Nucleus accumbens (tissue), 56 donors: ENCODE measurements around the gene SIAH3.

Experiments
- DNase-seq, 56 donors: peaks; one replicate each; lab custom pipeline; 2025; lab: John Stamatoyannopoulos, UW

The SIAH3 gene

GRCh38 chr13:45863709-45864590 lies 12.4 kb upstream of the SIAH3 start:
- peak in 29 of 56 donors; percentile 8 to 71 (median 25) for DNase-seq

DNA sequence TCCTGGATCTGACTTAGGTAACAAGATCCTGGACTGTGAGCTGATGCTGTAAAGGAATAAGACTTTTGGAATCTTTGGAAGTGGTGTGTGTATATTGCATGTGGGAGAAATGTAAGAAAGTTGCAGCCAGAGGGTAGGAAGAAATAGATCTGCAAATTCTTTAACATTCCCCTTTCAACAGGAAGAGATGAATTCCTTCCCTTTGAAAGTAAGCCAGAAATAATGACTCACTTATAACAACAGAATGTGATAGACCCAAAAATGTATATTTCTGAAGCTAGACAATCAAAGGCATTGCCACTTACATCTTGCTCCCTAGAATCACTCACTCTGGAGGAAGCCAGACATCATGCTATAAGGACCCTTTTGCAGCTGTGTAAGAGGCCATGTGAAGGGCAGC lies 9.8 kb upstream of the SIAH3 start:
- no peak for DNase-seq

- no peak for DNase-seq
These were observed 8.7 kb upstream of the SIAH3 start for GRCh38 chr13:45860240-45860639.

DNA sequence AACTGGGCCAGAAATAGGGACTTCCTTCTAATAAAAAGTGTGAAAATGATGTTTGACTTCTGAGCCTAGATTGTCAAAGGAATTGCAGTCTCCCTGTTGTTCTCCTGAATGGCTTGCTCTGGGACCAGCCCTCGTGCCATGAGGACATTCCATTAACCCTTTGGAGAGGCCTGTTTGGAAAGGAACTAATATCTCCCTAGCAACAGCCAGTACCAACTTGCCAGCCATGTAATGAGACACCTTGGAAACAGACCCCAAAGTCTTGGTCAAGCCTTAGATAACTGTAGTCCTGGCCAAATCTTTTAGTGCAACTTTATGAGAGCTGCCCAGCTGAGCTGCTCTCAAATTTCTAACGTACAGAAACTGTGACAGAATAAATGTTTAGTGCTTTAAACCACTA lies 8.2 kb upstream of the SIAH3 start:
- DNase-seq, result no peak

GRCh38 chr13:45852494-45852893 lies 941 bp upstream of the SIAH3 start:
- peak in 1 of 56 donors; percentile 12 for DNase-seq

GRCh38 chr13:45851956-45852355 lies 403 bp upstream of the SIAH3 start:
- DNase-seq, result no peak

DNA sequence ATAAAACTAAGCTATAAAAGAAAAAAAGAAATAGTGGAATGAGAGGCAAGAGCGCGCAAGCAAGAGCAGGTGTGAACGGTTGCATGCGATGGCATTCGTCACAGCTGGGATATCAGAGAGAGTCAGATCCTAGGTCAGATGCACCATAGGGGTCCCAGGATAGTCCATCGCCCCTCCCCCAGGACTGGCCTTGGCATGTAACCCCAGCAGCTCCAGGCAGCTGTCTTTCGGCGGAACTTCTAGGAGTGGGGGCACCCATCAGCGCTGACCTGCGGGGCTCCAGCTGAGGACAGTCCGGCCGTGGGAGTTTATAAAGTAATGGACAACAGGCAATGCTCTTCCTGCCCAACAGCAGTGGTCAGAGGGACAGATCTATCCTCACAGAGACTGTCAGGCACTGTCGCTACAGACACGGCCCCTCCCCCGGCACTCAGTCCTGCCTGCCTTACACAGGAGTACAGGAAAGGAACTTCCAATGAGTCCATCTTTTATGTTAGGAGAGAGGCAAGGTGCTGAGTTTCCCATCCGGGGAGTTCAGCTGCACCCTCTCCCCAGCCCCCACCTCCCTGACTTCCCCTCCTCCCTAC lies 1.4 kb downstream of the SIAH3 start:
- peak in 1 of 56 donors; percentile 27 for DNase-seq

- no peak for DNase-seq
These were observed 2.1 kb downstream of the SIAH3 start for GRCh38 chr13:45849408-45849807.

- no peak for DNase-seq
These were observed 3.9 kb downstream of the SIAH3 start for GRCh38 chr13:45847554-45848224.

DNA sequence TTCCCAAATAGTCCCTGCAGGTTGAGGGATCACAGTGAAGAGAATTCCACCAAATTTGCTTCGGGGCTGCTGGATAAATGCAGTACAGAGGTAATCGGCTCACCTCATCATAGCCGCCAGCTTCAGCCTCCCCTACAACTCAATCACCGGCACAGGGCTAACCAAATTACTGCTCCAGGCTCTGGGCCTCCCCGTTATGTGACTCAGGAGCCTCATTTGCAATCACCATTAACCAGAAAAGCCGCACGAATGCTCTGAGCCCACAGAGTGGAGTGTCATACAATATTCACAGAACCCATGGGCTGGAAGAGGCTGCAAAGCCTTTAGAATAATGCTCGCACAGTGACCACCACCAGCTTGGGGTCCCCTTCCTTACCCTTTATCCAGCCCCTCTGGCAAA lies 4.9 kb downstream of the SIAH3 start:
- no peak for DNase-seq

DNA sequence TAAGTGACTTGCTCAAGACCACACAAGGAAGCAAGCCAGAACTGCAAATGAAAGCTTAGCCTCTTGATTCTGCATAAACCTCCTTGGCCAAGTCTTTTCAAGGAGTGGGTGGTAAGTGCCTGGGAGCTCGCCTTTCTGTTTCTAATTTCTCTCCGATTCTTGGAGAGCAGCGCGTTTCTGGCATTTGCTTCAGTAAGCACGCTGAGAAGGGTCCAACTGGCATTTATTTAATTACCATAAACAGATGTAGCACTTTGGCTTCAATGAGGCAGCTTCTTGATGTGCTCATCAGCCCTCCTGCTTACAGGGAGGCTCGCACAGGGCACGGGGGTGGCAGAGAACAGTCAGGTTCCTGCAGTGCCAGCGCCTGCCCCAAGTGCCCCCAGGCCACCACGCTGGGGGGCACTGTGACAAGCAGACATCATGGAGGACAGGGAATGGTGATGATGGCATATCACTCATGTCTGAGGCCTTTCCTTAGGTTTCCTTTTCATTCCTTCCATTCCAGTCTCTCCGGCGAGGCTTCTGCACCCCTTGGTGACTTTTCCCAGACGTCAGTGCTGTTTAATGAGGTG lies 13.3 kb downstream of the SIAH3 start:
- DNase-seq, result no peak

DNA sequence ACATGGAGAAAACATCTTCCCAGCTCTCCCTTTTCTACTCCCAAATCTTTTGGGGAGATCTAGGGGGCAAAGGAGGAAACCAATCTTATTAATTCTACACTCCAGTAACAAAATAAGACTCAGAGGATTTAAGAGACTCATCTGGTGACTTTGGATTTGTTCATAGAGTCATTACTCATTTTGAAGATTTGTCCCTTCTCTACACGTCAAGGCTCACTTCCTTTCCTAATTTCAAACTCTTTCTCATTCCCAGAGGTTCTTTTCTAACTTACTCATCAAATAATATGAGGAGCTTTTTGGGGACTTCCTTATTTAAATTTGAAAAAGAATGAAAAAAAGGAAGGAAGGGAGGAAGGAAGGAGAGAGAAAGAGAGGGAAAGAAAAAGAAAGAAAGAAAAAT lies 14.4 kb downstream of the SIAH3 start:
- no peak for DNase-seq

DNA sequence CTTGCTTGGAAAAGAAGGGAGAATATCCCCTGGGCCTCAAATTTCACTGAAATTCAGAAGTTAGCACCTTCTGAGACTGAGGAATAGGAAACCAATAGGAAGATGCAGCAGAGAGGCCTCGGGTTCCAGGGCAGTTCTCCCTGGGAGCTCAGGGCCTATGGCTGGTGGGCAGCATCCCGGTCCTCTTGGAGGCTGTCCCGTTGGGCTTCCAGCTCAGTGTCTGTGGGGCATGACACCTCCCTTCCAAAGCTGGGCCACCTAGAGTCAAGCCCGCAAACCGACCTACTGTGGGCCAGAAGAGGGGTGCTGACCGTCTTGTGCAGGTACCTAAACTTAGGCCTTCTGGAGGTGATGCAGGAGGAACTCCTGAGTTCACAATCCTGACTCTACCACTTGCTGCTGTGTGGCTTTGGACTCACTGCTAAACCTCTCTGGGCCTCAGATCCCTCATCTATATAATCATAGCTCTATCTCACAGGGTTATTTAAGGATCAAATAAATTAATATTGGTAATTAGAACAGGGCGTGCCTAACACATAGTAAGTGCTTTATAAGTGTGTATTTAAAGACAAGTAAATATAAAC lies 17.1 kb downstream of the SIAH3 start:
- DNase-seq, result no peak

GRCh38 chr13:45833663-45834375 lies 17.7 kb downstream of the SIAH3 start:
- peak in 10 of 56 donors; percentile 3 to 49 (median 23) for DNase-seq

DNA sequence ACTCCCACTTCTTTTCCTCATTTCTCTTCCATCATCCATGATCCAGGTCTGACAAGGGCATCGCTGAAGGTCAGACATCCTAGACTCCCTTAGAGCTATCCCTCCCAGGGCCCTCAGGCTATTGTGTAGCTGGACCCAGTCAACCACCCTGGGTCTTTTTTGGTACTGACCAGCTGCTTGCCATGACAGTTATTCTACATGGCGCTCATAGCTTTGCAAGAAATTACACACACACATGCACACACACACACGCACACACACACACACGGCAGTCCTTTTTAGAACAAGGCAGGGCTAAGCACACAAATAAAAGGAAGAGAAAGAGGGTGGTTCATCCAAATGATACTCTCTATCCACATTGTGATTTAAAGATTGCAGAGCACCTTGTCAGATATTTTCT lies 18.3 kb downstream of the SIAH3 start:
- no peak for DNase-seq

DNA sequence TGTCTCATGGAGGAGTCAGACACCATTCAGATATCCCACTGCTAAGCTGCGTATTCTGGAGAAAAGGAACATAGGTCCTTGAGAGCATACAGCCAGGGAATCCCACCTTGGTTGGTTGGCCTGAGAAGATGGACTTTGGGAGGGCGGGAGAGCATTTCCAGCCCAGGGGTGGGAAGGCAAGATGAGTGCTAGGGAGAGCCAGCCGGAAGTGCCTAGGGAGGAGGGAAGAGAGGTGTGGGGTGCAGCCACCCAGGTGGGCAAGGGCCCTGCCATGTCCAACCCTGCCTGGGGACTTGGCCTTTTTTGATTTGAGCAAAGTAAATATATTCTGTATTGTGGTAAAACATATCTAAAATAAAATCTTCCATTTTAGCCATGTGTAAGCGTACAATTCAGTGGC lies 19.7 kb downstream of the SIAH3 start:
- no peak for DNase-seq

- DNase-seq, result no peak
These were observed 21.4 kb downstream of the SIAH3 start for GRCh38 chr13:45830121-45830520.

DNA sequence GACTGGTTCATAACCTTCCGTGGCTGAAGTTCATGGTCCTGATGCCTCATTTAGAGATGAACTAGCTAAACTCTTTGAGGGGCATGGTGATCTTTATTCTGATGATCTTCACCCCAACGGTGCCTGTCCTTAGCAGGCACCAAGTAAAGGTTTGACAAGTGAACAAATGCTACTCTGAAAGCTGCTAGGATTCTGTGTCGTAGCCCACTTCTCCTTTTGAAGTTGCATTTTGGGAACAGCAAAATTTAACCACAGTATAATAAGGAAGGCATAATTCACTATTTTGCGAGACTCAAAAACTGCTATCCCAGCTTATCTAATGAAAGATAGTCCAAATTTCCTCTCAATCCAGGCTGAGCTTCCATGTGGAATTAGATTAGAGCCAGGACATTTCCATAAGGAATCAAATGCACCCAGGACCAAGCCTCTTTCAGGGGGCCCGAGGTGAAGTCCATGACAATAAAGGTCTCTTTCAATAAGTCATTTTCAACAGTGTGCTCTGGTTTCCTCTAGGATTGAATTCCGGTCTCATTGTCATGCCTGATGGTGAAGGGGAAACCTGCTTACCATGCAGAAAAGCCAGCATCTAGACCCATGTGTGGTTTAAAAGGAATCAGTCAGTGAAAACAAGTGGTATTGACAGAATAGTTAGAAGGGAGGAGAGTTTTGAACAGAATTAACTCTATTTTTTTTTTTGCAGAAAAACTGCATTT lies 23.1 kb downstream of the SIAH3 start:
- no peak for DNase-seq

DNA sequence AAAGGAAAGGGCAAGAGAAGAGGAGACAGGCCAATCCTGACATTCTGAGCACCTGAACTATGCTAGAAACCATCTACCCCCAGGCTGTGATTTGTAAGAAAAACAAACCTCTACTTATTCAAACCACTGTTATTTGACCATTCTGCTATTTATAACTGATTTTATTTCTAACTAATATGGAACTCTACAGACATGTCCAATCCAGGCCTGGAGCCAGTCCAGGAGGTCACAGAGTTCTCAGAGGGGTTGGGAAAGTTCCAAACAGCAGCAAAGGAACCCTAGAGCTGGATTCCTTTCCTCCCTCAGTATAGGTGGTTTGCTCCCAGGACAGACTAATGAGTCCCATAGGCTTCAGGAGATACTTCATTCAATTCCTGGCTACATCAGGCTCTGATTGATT lies 24.2 kb downstream of the SIAH3 start:
- no peak for DNase-seq

DNA sequence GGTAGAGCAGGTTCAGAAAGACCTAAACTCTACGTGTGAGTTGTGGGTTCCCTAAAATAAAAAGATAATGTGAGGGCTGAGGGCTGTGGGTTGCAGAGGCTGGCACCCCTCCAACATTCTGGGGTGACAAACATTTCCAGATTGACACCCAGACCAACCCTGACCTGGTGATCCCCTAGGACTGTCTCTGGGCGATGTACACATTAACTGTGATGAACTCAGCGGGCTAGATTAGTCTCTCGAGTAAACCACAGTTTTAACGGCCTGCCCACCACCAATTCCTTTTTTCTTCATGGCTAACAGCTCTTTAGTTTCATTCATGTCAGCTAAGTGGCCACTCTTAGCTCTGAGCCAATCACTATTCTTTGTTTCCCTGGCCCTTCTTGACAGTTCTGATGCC lies 24.8 kb downstream of the SIAH3 start:
- DNase-seq, result no peak
